CD4-positive, CD25-positive, alpha-beta regulatory T cell (primary cell): Measurements from ENCODE around the gene RPL5. TPM values are rescaled to one million over a fixed set of nuclear protein-coding genes. Genes with fewer than 3 reads are reported as not detected.

Source experiments
- ATAC-seq, 2 donors: fragments of 150-1000 bp; cut with Tn5 transposase; one replicate each; pipeline ENCODE4 v1.10.0; 2021; ENCODE audit warnings: low read depth in 2 of 2, moderate number of reproducible peaks in 2 of 2, moderate library complexity in 1 of 2
- DNase-seq, 3 donors: peaks; one replicate each; pipeline versions ENCODE4 v3.0.0 to v3.0.0-alpha.2; 2012 to 2022; ENCODE audit warnings: mixed read lengths in 1 of 3
- H3K27ac ChIP-seq: one replicate; pipeline ENCODE4 v1.7.0; 2013; ENCODE audit warnings: mild to moderate bottlenecking, low read length; ENCODE audit not compliant: insufficient read depth, poor library complexity, severe bottlenecking
- H3K27me3 ChIP-seq: one replicate; pipeline ENCODE4 v1.7.0; 2013; ENCODE audit warnings: low read length; ENCODE audit not compliant: control insufficient read depth, insufficient read depth
- H3K36me3 ChIP-seq: one replicate; pipeline ENCODE4 v1.7.0; 2013; ENCODE audit warnings: mild to moderate bottlenecking, low read length, moderate library complexity; ENCODE audit not compliant: control insufficient read depth, insufficient read depth
- H3K4me1 ChIP-seq: 2 replicates; pipeline ENCODE4 v1.7.0; 2013; ENCODE audit warnings: mild to moderate bottlenecking, low read length; ENCODE audit not compliant: insufficient read depth, control insufficient read depth, poor library complexity, severe bottlenecking
- H3K4me3 ChIP-seq: one replicate; pipeline ENCODE4 v1.7.0; 2013; ENCODE audit warnings: low read depth, mild to moderate bottlenecking, low read length, moderate library complexity
- H3K9me3 ChIP-seq, 2 experiments: 1 replicate in 1 of 2; 2 replicates in 1 of 2; pipeline ENCODE4 v1.7.0; 2013; ENCODE audit warnings: low read length in 2 of 2, mild to moderate bottlenecking in 1 of 2, moderate library complexity in 1 of 2; ENCODE audit not compliant: control insufficient read depth in 2 of 2
- H3K27ac Mint-ChIP-seq, 3 donors: one replicate each; pipeline ENCODE4 v1.8.0; 2020 to 2022; ENCODE audit warnings: mild to moderate bottlenecking in 3 of 3, mixed read lengths in 3 of 3, moderate library complexity in 2 of 3
- H3K27me3 Mint-ChIP-seq: one replicate; pipeline ENCODE4 v1.8.0; 2022; ENCODE audit warnings: mild to moderate bottlenecking, mixed read lengths
- H3K36me3 Mint-ChIP-seq: one replicate; pipeline ENCODE4 v1.8.0; 2020; ENCODE audit warnings: mixed read lengths
- H3K4me1 Mint-ChIP-seq, 4 donors: one replicate each; pipeline ENCODE4 v1.8.0; 2020 to 2022; ENCODE audit warnings: mixed read lengths in 4 of 4, mild to moderate bottlenecking in 1 of 4
- H3K4me3 Mint-ChIP-seq, 4 donors: one replicate each; pipeline ENCODE4 v1.8.0; 2020 to 2022; ENCODE audit warnings: mild to moderate bottlenecking in 4 of 4, mixed read lengths in 4 of 4, moderate library complexity in 3 of 4
- H3K9me3 Mint-ChIP-seq, 7 donors: one replicate each; pipeline ENCODE4 v1.8.0; 2020 to 2022; ENCODE audit warnings: mixed read lengths in 7 of 7, mild to moderate bottlenecking in 3 of 7, moderate library complexity in 2 of 7
- polyA plus RNA-seq, 4 donors: library from polyadenylated mRNA; unstranded; fragments of 300-500 nt; fragmentation: Illumina TruSeq; gene quantifications; one replicate each; pipeline ENCODE4 v1.2.3, GENCODE V29; 2021
- total RNA-seq: library from RNA; stranded (reverse); gene quantifications from one replicate; pipeline ENCODE4 v1.2.3, GENCODE V29; 2022

RPL5 gene
- total and polyA plus RNA-seq, 5 donors from 2014 or later = 916 to 3,054 (median 2,194) TPM

DNA sequence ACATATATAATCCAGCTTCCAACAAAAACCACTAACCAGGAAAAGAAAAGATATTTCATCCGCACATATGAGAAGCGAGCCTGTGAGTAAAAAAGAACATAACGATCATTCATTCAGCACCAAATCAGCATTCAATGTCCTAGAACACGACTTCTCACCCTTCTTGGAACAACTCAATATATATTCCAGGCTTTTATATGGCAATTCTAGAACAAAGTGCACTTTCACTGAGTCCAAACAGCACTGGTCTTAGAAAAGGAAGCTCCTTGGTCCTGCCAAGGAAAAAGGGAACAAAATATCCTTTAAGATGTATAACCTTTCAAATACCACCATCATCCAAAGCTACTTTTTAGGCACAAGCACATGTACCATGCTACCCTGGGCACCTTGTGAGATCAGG lies 44.5 kb downstream of the RPL5 start:
- peaks cover 11% of the 10 kb centered on the region for H3K36me3 ChIP-seq
- no peak for DNase-seq
- Mint-ChIP-seq H3K4me1 (peaks cover 14 to 31% (median 21%) of the 10 kb centered on the region in 4 donors), H3K36me3 (peaks cover 20% of the 10 kb centered on the region), H3K27ac (peak overlapping the region in 1 of 3 donors; percentile 9), H3K27me3 (no peaks in the 10 kb centered on the region), H3K4me3 (peak overlapping the region in 1 of 4 donors; percentile 18), H3K9me3 (peaks cover 0 to 3% (median 0%) of the 10 kb centered on the region in 7 donors)
- ATAC-seq = no peak
- no peak overlapping the region for H3K4me3 ChIP-seq
- H3K27me3 ChIP-seq = no peaks in the 10 kb centered on the region
- peaks cover 20% of the 10 kb centered on the region for H3K4me1 ChIP-seq
- H3K9me3 ChIP-seq = peaks cover 0 to 6% of the 10 kb centered on the region in 2 experiments
- no peak overlapping the region for H3K27ac ChIP-seq

- no peaks in the 10 kb centered on the region for H3K27me3 Mint-ChIP-seq
- Histone ChIP-seq H3K9me3 (peaks cover 0 to 6% of the 10 kb centered on the region in 2 experiments), H3K27me3 (no peaks in the 10 kb centered on the region), H3K27ac (peak overlapping the region; percentile 33), H3K36me3 (peaks cover 11% of the 10 kb centered on the region), H3K4me3 (peak overlapping the region; percentile 71), H3K4me1 (peaks cover 20% of the 10 kb centered on the region)
- peaks cover 20% of the 10 kb centered on the region for H3K36me3 Mint-ChIP-seq
- peaks cover 0 to 3% (median 0%) of the 10 kb centered on the region in 7 donors for H3K9me3 Mint-ChIP-seq
- H3K4me1 Mint-ChIP-seq = peaks cover 15 to 34% (median 21%) of the 10 kb centered on the region in 4 donors
- H3K4me3 Mint-ChIP-seq = peak overlapping the region in 3 of 4 donors; percentile 54 to 81 (median 74)
- ATAC-seq = peak in 1 of 2 donors; percentile 44
- DNase-seq = peak in 1 of 3 donors; percentile 24
- H3K27ac Mint-ChIP-seq = peak overlapping the region; percentile 47 to 95 (median 53)
These were observed 45.4 kb downstream of the RPL5 start for GRCh38 chr1:92877081-92877711.

DNA sequence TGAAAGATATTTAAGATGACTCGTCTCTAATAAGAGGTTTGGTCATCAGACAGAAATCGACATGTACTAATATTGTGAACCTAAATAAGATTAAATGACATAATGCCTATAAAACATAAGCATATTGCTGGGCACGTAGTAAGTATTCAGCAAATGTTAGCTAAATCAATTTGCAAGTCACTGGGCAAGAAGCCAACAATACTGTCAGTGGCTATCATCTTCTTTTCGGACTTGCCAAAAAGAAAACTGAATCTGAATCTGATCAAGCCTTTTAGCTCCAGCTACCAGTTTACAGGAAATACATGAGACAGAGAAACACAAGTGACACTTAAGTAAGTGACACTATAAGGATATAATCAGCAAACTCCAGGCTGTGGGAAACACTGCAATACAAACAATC lies 46.0 kb downstream of the RPL5 start:
- Mint-ChIP-seq H3K27me3 (no peaks in the 10 kb centered on the region), H3K27ac (peak overlapping the region; percentile 20 to 95 (median 53)), H3K4me3 (peak overlapping the region; percentile 38 to 81 (median 64)), H3K9me3 (no peaks in the 10 kb centered on the region), H3K36me3 (peaks cover 16% of the 10 kb centered on the region), H3K4me1 (peaks cover 21 to 39% (median 25%) of the 10 kb centered on the region in 4 donors)
- ATAC-seq (no peak), DNase-seq (peak in 1 of 3 donors; percentile 36)
- H3K9me3 ChIP-seq = peaks cover 0 to 2% of the 10 kb centered on the region in 2 experiments
- no peaks in the 10 kb centered on the region for H3K27me3 ChIP-seq
- peaks cover 23% of the 10 kb centered on the region for H3K4me1 ChIP-seq
- H3K27ac ChIP-seq = no peak overlapping the region
- peaks cover 8% of the 10 kb centered on the region for H3K36me3 ChIP-seq
- peak overlapping the region; percentile 71 for H3K4me3 ChIP-seq

DNA sequence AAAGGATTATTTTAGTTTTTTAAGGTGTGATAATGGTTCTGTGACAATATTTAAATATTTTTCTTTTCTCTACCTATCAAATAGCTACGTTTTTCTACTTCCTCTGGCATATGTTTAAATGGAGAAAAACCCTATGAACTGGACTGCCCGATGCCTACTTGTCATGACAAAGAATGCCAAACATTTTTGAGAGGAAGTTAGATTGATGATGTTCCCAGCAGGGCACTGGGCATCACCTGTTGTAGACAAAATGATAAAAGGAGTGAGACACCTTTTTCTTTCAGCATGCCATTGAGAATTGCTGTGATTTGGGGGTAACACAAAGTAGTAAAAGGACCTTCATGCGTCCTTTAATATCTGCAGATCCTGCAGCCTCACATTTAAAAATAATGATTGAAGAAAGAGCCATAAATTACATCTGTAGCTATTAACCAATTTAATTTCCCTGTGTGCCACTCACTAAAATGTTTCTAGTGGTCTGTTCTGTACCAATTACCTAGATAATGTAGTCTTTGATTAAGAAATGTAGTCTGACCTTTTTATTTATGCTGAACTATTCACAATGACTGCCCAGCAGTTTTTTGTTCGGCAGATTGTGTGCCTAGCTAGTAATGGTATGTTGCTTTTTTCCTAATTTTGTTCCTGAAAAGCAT lies 47.6 kb downstream of the RPL5 start:
- Histone ChIP-seq H3K9me3 (no peaks in the 10 kb centered on the region), H3K27me3 (no peaks in the 10 kb centered on the region), H3K4me3 (no peak overlapping the region), H3K36me3 (peaks cover 4% of the 10 kb centered on the region), H3K4me1 (peaks cover 35% of the 10 kb centered on the region), H3K27ac (no peak overlapping the region)
- Mint-ChIP-seq H3K27ac (peak overlapping the region in 2 of 3 donors; percentile 37 to 38), H3K36me3 (peaks cover 11% of the 10 kb centered on the region), H3K9me3 (no peaks in the 10 kb centered on the region), H3K4me1 (peaks cover 27 to 55% (median 39%) of the 10 kb centered on the region in 4 donors), H3K27me3 (no peaks in the 10 kb centered on the region), H3K4me3 (no peak overlapping the region)
- DNase-seq (no peak), ATAC-seq (no peak)

DNA sequence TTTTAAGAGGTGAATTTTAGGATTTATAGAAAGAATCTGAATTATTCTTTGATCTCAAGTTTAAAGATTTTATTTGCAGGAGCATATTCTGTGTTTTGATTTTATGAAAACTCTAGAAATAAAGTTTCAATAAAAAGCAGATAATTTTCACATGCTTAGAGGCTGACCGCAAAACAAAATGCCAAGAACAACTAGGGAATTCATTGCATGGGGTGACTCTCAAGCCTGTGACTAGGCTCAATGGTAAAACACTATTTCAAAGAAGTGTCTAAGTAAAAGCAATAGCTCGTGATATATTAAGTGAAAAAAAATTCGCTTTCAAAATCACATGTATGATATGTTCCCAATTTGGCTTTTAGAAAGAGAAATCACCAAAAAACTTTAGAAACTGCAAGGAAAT lies 49.6 kb downstream of the RPL5 start:
- Histone ChIP-seq H3K27me3 (no peaks in the 10 kb centered on the region), H3K4me3 (no peak overlapping the region), H3K4me1 (peaks cover 33% of the 10 kb centered on the region), H3K27ac (no peak overlapping the region), H3K36me3 (no peaks in the 10 kb centered on the region), H3K9me3 (no peaks in the 10 kb centered on the region)
- no peaks in the 10 kb centered on the region for H3K27me3 Mint-ChIP-seq
- H3K9me3 Mint-ChIP-seq = no peaks in the 10 kb centered on the region
- peaks cover 4% of the 10 kb centered on the region for H3K36me3 Mint-ChIP-seq
- DNase-seq (no peak), ATAC-seq (no peak)
- peaks cover 27 to 57% (median 40%) of the 10 kb centered on the region in 4 donors for H3K4me1 Mint-ChIP-seq
- H3K4me3 Mint-ChIP-seq = no peak overlapping the region
- H3K27ac Mint-ChIP-seq = no peak overlapping the region

- H3K27ac ChIP-seq = peak overlapping the region; percentile 63
These were observed 51.0 kb downstream of the RPL5 start for GRCh38 chr1:92882819-92883218.

GRCh38 chr1:92883297-92883696 lies 51.5 kb downstream of the RPL5 start:
- peak overlapping the region; percentile 27 for H3K4me3 ChIP-seq
- no peaks in the 10 kb centered on the region for H3K27me3 ChIP-seq
- DNase-seq = no peak
- H3K4me3 Mint-ChIP-seq = peak overlapping the region in 3 of 4 donors; percentile 3 to 47 (median 44)
- H3K9me3 Mint-ChIP-seq = peaks cover 0 to 2% (median 0%) of the 10 kb centered on the region in 7 donors
- no peaks in the 10 kb centered on the region for H3K36me3 ChIP-seq
- no peaks in the 10 kb centered on the region for H3K27me3 Mint-ChIP-seq
- peak; percentile 42 to 44 for ATAC-seq
- peaks cover 13 to 51% (median 33%) of the 10 kb centered on the region in 4 donors for H3K4me1 Mint-ChIP-seq
- no peaks in the 10 kb centered on the region for H3K9me3 ChIP-seq
- H3K36me3 Mint-ChIP-seq = peaks cover 4% of the 10 kb centered on the region
- peak overlapping the region; percentile 82 to 86 (median 85) for H3K27ac Mint-ChIP-seq
- peaks cover 16% of the 10 kb centered on the region for H3K4me1 ChIP-seq
- peak overlapping the region; percentile 63 for H3K27ac ChIP-seq

More at GRCh38 chr1:92882819-92883218, 51.0 kb downstream of the RPL5 start:
- Histone ChIP-seq H3K4me1 (peaks cover 19% of the 10 kb centered on the region), H3K4me3 (peak overlapping the region; percentile 27), H3K36me3 (no peaks in the 10 kb centered on the region), H3K9me3 (no peaks in the 10 kb centered on the region), H3K27me3 (no peaks in the 10 kb centered on the region)
- ATAC-seq (peak; percentile 86 to 93), DNase-seq (peak in 2 of 3 donors; percentile 48 to 80)
- H3K4me3 Mint-ChIP-seq = peak overlapping the region; percentile 3 to 47 (median 38)
- H3K9me3 Mint-ChIP-seq = no peaks in the 10 kb centered on the region
- no peaks in the 10 kb centered on the region for H3K27me3 Mint-ChIP-seq
- H3K27ac Mint-ChIP-seq = peak overlapping the region; percentile 82 to 86 (median 85)
- peaks cover 4% of the 10 kb centered on the region for H3K36me3 Mint-ChIP-seq
- peaks cover 17 to 52% (median 34%) of the 10 kb centered on the region in 4 donors for H3K4me1 Mint-ChIP-seq
